Caco-2 (cell line): Measurements from ENCODE around the gene SLC39A10. TPM values are rescaled to one million over a fixed set of nuclear protein-coding genes. Genes with fewer than 3 reads are reported as not detected.

ENCODE experiments used
- BruUV-seq: library from RNA; stranded (reverse); fragments of 400-500 nt; replicated peaks from 2 replicates; lab custom pipeline; 2021; lab: Mats Ljungman, UMichigan
- CTCF ChIA-PET: fragments of 300-600 bp; sonication (Branson Sonifier 250); formaldehyde crosslinking; loops from one replicate; lab custom pipeline; 2022; ENCODE audit warnings: antibody characterized with exemption; lab: Charles Lee
- POLR2A ChIA-PET: fragments of 300-600 bp; sonication (Branson Sonifier 250); formaldehyde crosslinking; loops from one replicate; lab custom pipeline; 2022; ENCODE audit warnings: antibody characterized with exemption; lab: Charles Lee
- DNase-seq, 2 experiments: peaks; one replicate each; pipeline versions ENCODE4 v3.0.0 to v3.0.0-alpha.2; 2020 to 2022
- H3K27me3 ChIP-seq: replicated peaks from 2 replicates; pipeline ENCODE4 v1.6.0; 2011; ENCODE audit warnings: low read length; ENCODE audit not compliant: control insufficient read depth, insufficient read depth
- H3K36me3 ChIP-seq: 2 replicates; pipeline ENCODE4 v1.5.1; 2011; ENCODE audit warnings: low read length; ENCODE audit not compliant: control insufficient read depth, insufficient read depth
- H3K4me1 ChIP-seq: fragments of 250-450 bp; sonication (Bioruptor Pico); 2 replicates; pipeline ENCODE4 v1.5.1; 2020; ENCODE audit warnings: mild to moderate bottlenecking
- H3K4me3 ChIP-seq: 2 replicates; pipeline ENCODE4 v1.5.1; 2011; ENCODE audit warnings: low read depth, mild to moderate bottlenecking, control low read depth, low read length
- H3K9me3 ChIP-seq: fragments of 250-450 bp; sonication (Bioruptor Pico); 2 replicates; pipeline ENCODE4 v1.5.1; 2020; ENCODE audit warnings: mild to moderate bottlenecking, moderate library complexity
- H3K27ac Mint-ChIP-seq: one replicate; pipeline ENCODE4 v1.8.0; 2022; ENCODE audit warnings: mixed read lengths; ENCODE audit not compliant: unreplicated experiment
- H3K27me3 Mint-ChIP-seq: one replicate; pipeline ENCODE4 v1.8.0; 2022; ENCODE audit warnings: mixed read lengths; ENCODE audit not compliant: insufficient read depth, unreplicated experiment
- H3K36me3 Mint-ChIP-seq: one replicate; pipeline ENCODE4 v1.8.0; 2022; ENCODE audit warnings: mild to moderate bottlenecking, mixed read lengths; ENCODE audit not compliant: insufficient read depth, unreplicated experiment
- H3K4me1 Mint-ChIP-seq: one replicate; pipeline ENCODE4 v1.8.0; 2022; ENCODE audit warnings: low read depth, mixed read lengths; ENCODE audit not compliant: unreplicated experiment
- H3K4me3 Mint-ChIP-seq: one replicate; pipeline ENCODE4 v1.8.0; 2022; ENCODE audit warnings: mild to moderate bottlenecking, moderate library complexity, mixed read lengths; ENCODE audit not compliant: unreplicated experiment
- H3K9me3 Mint-ChIP-seq: one replicate; pipeline ENCODE4 v1.8.0; 2022; ENCODE audit warnings: mixed read lengths; ENCODE audit not compliant: unreplicated experiment
- intact Hi-C: fragments of 100-400 bp; cut with micrococcal nuclease; formaldehyde crosslinking; loops from one replicate; pipeline ENCODE4 v1.10.0; 2022; ENCODE audit not compliant: unreplicated experiment
- total RNA-seq: library from RNA; stranded (reverse); gene quantifications from 2 replicates; pipeline ENCODE4 v1.2.3, GENCODE V29; 2022
- TF ChIP-seq, protein P1 (sequence below), 2 experiments: fragments of 200-600 bp in 1 of 2; IDR thresholded peaks; 1 replicate in 1 of 2; 2 replicates in 1 of 2; pipeline versions ENCODE4 v1.5.1 to v1.8.0; 2011 to 2022; ENCODE audit warnings: antibody characterized with exemption in 1 of 2, control low read depth in 1 of 2, inconsistent platforms in 1 of 2, low read depth in 1 of 2, low read length in 1 of 2, mild to moderate bottlenecking in 1 of 2, moderate library complexity in 1 of 2; ENCODE audit not compliant: insufficient read depth in 1 of 2, severe bottlenecking in 1 of 2, unreplicated experiment in 1 of 2

Gene SLC39A10
- total RNA-seq, 1 experiment from 2014 or later = 45.5 TPM

DNA sequence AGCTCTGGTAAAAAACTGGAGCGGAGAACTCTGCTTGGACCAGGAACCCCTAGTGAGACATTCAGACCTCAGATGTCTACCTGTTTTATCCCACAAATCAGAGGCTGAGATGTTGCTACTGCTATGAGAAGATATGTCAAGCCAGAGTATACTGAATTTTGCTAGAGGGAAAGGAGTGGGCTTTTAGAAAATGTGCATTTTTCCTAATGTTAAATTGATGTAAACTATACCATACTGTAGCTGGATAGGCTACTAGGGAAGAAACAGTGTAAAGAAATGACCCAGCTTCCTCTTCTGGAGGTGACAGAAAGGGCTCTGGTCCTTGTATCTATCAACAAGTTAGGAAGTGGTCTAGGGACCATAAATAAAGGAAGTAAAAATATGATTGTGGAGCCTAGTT, 65.0 kb downstream of the SLC39A10 start:
- DNase-seq = no peak
- Mint-ChIP-seq H3K27ac (no peak overlapping the region), H3K4me1 (no peaks in the 10 kb centered on the region), H3K36me3 (peaks cover 12% of the 10 kb centered on the region), H3K4me3 (no peak overlapping the region), H3K9me3 (no peaks in the 10 kb centered on the region), H3K27me3 (no peaks in the 10 kb centered on the region)
- ChIA-PET POLR2A (no interaction called here), CTCF (no interaction called here)
- intact Hi-C loops = no loop called here
- Histone ChIP-seq H3K36me3 (no peaks in the 10 kb centered on the region), H3K9me3 (no peaks in the 10 kb centered on the region), H3K4me3 (no peak overlapping the region), H3K27me3 (no peaks in the 10 kb centered on the region), H3K4me1 (no peaks in the 10 kb centered on the region)
- no TSS peak for BruUV-seq
- TF ChIP-seq, protein P1, sequence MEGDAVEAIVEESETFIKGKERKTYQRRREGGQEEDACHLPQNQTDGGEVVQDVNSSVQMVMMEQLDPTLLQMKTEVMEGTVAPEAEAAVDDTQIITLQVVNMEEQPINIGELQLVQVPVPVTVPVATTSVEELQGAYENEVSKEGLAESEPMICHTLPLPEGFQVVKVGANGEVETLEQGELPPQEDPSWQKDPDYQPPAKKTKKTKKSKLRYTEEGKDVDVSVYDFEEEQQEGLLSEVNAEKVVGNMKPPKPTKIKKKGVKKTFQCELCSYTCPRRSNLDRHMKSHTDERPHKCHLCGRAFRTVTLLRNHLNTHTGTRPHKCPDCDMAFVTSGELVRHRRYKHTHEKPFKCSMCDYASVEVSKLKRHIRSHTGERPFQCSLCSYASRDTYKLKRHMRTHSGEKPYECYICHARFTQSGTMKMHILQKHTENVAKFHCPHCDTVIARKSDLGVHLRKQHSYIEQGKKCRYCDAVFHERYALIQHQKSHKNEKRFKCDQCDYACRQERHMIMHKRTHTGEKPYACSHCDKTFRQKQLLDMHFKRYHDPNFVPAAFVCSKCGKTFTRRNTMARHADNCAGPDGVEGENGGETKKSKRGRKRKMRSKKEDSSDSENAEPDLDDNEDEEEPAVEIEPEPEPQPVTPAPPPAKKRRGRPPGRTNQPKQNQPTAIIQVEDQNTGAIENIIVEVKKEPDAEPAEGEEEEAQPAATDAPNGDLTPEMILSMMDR (IDR thresholded peaks at IDR 0.05; ENCODE audit: insufficient read depth in 1 of 2, low read depth in 1 of 2, low read length in 1 of 2, severe bottlenecking in 1 of 2, unreplicated experiment in 1 of 2) = no peak

DNA sequence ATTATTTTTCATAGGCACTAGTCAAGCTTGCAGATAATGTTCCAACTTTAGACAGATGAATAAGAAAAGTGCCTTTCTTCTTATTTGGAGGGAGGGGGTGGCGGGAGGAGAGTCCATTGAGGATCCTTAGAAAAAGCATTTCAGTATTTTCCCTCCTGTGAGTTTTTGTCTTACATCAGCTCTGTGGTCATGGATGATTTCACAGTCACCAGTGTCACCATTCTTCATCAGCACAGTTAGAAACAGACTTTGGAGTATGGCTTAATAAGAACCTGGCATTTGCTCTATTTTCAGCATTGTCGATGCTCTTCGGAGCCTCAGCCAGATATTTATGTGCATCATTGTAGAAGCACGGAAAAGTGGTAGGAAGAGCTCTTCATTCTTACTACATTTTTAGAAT, 70.1 kb downstream of the SLC39A10 start:
- Mint-ChIP-seq H3K36me3 (peaks cover 12% of the 10 kb centered on the region), H3K4me1 (no peaks in the 10 kb centered on the region), H3K9me3 (no peaks in the 10 kb centered on the region), H3K27ac (no peak overlapping the region), H3K4me3 (no peak overlapping the region), H3K27me3 (no peaks in the 10 kb centered on the region)
- no peak for DNase-seq
- no peaks in the 10 kb centered on the region for H3K36me3 ChIP-seq
- no peaks in the 10 kb centered on the region for H3K27me3 ChIP-seq
- H3K4me1 ChIP-seq = no peaks in the 10 kb centered on the region
- CTCF ChIA-PET = interaction anchor here (1.0 kb wide), 1 partner anchor 70 kb away, joined by 5 read pairs; the partner anchor contains the start of gene SLC39A10
- intact Hi-C loops = no loop called here
- H3K9me3 ChIP-seq = no peaks in the 10 kb centered on the region
- POLR2A ChIA-PET = no interaction called here
- BruUV-seq = no TSS peak
- TF ChIP-seq, protein P1 (IDR thresholded peaks at IDR 0.05; ENCODE audit: insufficient read depth in 1 of 2, low read depth in 1 of 2, low read length in 1 of 2, severe bottlenecking in 1 of 2, unreplicated experiment in 1 of 2) = no peak
- H3K4me3 ChIP-seq = no peak overlapping the region

DNA sequence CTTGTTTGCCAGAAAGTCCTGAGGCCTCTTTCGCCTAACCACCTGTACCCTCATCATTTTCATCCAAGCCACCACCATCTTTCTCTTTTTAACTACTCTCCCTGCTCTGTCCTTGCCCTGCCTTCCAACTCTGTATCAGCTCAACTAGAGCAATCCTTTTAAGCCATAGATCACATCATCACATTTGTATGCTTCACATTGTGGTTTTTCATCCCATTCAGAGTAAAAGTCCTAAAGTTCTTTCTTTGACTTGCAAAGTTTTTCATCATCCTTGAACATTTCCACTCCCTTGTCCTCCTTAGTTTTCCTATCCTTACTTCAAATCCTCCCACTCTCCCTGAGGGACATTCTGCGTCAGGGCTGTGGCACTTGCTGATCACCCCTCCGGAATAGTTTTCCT, 73.9 kb downstream of the SLC39A10 start:
- POLR2A ChIA-PET = no interaction called here
- Histone ChIP-seq H3K4me1 (no peaks in the 10 kb centered on the region), H3K9me3 (no peaks in the 10 kb centered on the region), H3K27me3 (no peaks in the 10 kb centered on the region), H3K4me3 (no peak overlapping the region), H3K36me3 (no peaks in the 10 kb centered on the region)
- Mint-ChIP-seq H3K4me3 (no peak overlapping the region), H3K27ac (no peak overlapping the region), H3K36me3 (peaks cover 20% of the 10 kb centered on the region), H3K27me3 (no peaks in the 10 kb centered on the region), H3K9me3 (no peaks in the 10 kb centered on the region), H3K4me1 (no peaks in the 10 kb centered on the region)
- no peak for DNase-seq
- CTCF ChIA-PET = no interaction called here
- TF ChIP-seq, protein P1 (IDR thresholded peaks at IDR 0.05; ENCODE audit: insufficient read depth in 1 of 2, low read depth in 1 of 2, low read length in 1 of 2, severe bottlenecking in 1 of 2, unreplicated experiment in 1 of 2) = no peak
- no TSS peak for BruUV-seq
- intact Hi-C loops = no loop called here
